Measurements from ENCODE around the gene C10orf95.
A peak's percentile ranks its signal among the peaks of the same experiment; 100 is the strongest.

Gene C10orf95

DNA sequence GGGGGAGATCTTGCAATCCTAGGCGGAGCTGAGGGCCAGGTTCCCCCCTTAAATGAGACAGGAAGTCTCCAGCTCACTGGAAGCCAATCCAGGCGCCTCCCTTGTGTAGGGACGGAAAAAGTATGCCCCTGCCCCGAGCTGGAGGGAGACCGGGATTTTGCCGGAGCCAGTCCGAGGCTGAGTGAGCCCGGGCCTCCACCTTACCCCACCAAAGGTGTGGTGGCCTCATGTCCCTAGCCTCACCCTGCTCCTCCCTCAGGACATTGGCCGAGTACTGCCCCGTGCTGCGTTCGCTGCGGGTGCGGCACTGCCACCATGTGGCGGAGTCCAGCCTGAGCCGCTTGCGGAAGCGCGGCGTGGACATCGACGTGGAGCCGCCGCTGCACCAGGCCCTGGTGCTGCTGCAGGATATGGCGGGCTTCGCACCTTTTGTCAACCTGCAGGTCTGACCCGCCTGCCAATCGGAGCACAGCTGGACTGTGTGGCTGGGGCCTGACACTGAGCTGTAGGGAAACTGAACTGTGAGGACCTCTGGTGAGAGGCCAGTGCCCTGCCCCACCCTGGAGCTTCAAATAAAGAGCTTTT lies 28.7 kb downstream of the C10orf95 start:
- Histone ChIP-seq H3K4me3 (peak overlapping the region; percentile 81), H3K27me3 (ENCODE audit: low read depth) (no peaks in the 10 kb centered on the region), H3K9me3 (no peaks in the 10 kb centered on the region), H3K36me3 (replicated peaks) (peaks cover 20% of the 10 kb centered on the region), H3K4me1 (peaks cover 19% of the 10 kb centered on the region)
- in situ Hi-C loops (cut with MboI; ENCODE audit: low sequenced_read_pairs): no loop called here
- DNase-seq (ENCODE audit: low spot score in 2 of 2): peak; percentile 87 to 92

DNA sequence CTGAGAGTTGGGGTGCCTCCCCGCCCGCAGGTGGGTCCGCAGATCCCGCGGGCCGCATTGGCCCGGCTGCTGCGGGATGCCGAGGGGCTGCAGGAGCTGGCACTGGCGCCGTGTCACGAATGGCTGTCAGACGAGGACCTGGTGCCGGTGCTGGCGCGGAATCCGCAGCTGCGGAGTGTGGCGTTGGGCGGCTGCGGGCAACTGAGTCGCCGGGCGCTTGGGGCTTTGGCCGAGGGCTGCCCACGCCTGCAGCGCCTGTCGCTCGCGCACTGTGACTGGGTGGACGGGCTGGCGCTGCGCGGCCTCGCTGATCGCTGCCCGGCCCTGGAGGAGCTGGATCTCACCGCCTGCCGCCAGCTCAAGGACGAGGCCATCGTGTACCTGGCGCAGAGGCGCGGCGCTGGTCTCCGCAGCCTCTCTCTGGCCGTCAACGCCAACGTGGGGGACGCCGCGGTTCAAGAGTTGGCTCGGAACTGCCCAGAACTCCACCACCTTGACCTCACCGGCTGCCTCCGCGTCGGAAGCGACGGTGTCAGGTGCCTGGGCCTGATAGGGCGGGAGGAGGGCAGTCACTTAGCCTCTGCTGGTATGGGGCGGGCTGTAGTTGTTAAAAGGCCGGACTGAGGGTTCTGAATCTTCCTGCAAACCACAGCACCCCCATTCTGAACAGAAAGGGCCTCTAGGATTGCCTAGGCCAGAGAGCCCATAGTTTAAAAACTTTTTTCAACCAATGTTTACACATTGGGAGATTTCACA lies 29.4 kb downstream of the C10orf95 start:
- Histone ChIP-seq H3K36me3 (replicated peaks) (peaks cover 20% of the 10 kb centered on the region), H3K4me3 (peak overlapping the region; percentile 81), H3K4me1 (peaks cover 19% of the 10 kb centered on the region), H3K9me3 (no peaks in the 10 kb centered on the region), H3K27me3 (ENCODE audit: low read depth) (no peaks in the 10 kb centered on the region)
- DNase-seq (ENCODE audit: low spot score in 2 of 2): peak in 1 of 2 experiments; percentile 50
- in situ Hi-C loops (cut with MboI; ENCODE audit: low sequenced_read_pairs): no loop called here

DNA sequence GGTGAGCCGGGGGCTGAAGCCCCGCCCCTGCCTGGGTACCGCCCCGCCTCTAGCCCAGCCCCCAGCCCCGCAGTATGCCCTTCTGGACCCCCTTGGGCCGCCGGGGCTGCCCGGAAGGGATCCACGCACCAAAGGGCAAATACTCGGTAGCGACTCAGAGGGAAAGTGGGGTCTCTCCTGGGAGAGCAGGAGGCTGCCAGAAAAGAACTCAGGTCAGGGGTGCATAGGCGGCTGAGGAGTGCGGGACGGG lies 29.9 kb downstream of the C10orf95 start:
- Histone ChIP-seq H3K27me3 (ENCODE audit: low read depth) (no peaks in the 10 kb centered on the region), H3K9me3 (no peaks in the 10 kb centered on the region), H3K4me3 (peak overlapping the region; percentile 81), H3K4me1 (peaks cover 19% of the 10 kb centered on the region), H3K36me3 (replicated peaks) (peaks cover 20% of the 10 kb centered on the region)
- in situ Hi-C loops (cut with MboI; ENCODE audit: low sequenced_read_pairs): no loop called here
- no peak for DNase-seq (ENCODE audit: low spot score in 2 of 2)

GRCh38 chr10:102420714-102421506 lies 30.4 kb downstream of the C10orf95 start, which contains the start of gene FBXL15:
Gene FBXL15 (plus strand): TSS chr10:102420836. CDS start chr10:102421130, 294 bp downstream.
- Histone ChIP-seq H3K4me3 (peak within 1 kb of the TSS; percentile 81), H3K27me3 (ENCODE audit: low read depth) (no peaks in the 10 kb centered on the region), H3K9me3 (no peaks in the 10 kb centered on the region), H3K36me3 (replicated peaks) (peaks cover 20% of the 10 kb centered on the region), H3K4me1 (peaks cover 19% of the 10 kb centered on the region)
- DNase-seq (ENCODE audit: low spot score in 2 of 2): peak; percentile 92 to 98
- in situ Hi-C loops (cut with MboI; ENCODE audit: low sequenced_read_pairs): no loop called here

GRCh38 chr10:102420181-102420713 lies 31.1 kb downstream of the C10orf95 start:
- Histone ChIP-seq H3K4me1 (peaks cover 19% of the 10 kb centered on the region), H3K4me3 (peak overlapping the region; percentile 81), H3K36me3 (replicated peaks) (peaks cover 20% of the 10 kb centered on the region), H3K9me3 (no peaks in the 10 kb centered on the region), H3K27me3 (ENCODE audit: low read depth) (no peaks in the 10 kb centered on the region)
- in situ Hi-C loops (cut with MboI; ENCODE audit: low sequenced_read_pairs): no loop called here
- no peak for DNase-seq (ENCODE audit: low spot score in 2 of 2)

DNA sequence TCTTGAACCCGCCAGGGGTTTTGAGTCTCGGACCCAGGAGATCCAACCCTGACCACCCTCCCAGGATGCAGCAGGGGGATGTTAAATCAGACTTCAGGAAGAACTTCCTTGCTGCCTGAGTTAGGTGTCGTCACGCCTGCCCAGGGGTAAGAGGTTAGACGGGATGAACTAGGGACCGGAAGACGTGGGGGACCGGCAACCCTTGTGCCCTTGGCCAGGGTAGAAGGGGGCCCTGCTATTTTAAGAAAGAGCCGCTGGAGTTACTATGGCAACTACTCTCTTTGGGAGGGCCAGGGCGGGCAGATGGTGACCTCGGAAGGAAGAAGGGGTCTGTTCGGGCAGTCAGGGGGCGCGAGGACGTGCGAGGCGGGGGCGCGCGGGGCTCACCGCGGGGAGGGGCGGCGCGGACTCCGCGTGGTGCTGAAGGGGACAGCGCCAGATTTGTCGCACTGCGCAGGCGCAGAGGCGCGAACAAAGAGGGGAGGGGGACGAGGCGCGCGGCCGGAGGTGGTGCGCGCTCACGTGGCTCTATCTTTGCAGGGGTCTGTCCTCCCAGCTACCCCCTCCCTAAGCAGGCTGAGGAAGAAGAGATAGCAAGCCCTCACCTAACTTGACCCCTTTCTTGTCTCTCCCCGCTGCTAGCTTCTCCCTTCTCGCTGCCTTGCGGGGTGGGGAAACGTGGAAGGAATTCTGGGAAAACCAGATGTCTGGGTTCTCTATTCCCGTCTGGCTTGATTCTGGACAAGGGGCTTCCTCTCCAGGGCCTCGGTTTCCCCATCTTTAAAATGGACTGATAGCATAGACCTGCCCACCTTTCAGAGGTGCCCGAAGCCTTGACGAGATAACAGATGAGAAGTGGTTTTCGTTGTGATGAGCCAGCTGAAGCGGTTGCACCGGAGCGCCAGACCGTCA lies 31.8 kb downstream of the C10orf95 start:
- peaks cover 19% of the 10 kb centered on the region for H3K4me1 ChIP-seq
- H3K4me3 ChIP-seq: peak overlapping the region; percentile 81
- no peaks in the 10 kb centered on the region for H3K27me3 ChIP-seq (ENCODE audit: low read depth)
- H3K36me3 ChIP-seq (replicated peaks): peaks cover 15% of the 10 kb centered on the region
- H3K9me3 ChIP-seq: no peaks in the 10 kb centered on the region
- in situ Hi-C loops (cut with MboI; ENCODE audit: low sequenced_read_pairs): no loop called here
- peak in 1 of 2 experiments; percentile 82 for DNase-seq (ENCODE audit: low spot score in 2 of 2)

DNA sequence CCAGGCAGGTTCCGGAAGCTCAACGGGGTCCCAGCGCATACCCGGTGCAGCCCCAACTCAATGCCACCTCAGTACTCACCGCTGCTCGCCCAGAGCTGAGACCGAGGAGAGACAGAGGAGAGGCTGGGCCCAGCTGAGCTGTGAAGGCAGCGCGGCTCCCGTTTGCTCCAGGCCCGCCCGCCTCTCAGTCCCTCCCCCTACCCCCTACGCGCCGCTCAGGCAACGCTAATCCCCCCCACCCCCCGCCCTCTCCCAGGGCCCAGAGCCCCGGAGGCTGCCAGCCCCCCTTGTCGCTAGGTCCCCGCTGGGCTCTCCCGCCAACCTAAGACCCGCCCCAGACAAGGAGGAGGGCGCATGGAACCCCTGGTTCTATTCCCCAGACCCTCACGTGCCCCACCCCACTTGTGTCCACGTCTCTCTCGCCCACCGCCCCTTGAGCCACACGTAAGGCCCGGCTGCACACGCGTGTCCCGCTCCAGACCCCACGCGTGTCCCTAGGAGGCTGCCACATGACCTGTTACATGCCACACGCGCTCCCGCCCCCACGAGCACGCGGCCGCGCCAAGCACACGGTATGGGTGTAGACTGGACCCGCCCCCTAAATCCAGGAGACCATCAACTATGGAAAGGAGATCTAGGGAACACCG lies 32.6 kb downstream of the C10orf95 start, which contains the start of gene PSD:
TSS of gene PSD (minus strand) at position 164 of the 647 bp plus-strand sequence. CDS start 1,747 bp downstream, outside the sequence.
- Histone ChIP-seq H3K9me3 (no peaks in the 10 kb centered on the region), H3K36me3 (replicated peaks) (peaks cover 10% of the 10 kb centered on the region), H3K27me3 (ENCODE audit: low read depth) (no peaks in the 10 kb centered on the region), H3K4me3 (peak within 1 kb of the TSS; percentile 81), H3K4me1 (peaks cover 19% of the 10 kb centered on the region)
- in situ Hi-C loops (cut with MboI; ENCODE audit: low sequenced_read_pairs): no loop called here
- DNase-seq (ENCODE audit: low spot score in 2 of 2): peak in 1 of 2 experiments; percentile 43

DNA sequence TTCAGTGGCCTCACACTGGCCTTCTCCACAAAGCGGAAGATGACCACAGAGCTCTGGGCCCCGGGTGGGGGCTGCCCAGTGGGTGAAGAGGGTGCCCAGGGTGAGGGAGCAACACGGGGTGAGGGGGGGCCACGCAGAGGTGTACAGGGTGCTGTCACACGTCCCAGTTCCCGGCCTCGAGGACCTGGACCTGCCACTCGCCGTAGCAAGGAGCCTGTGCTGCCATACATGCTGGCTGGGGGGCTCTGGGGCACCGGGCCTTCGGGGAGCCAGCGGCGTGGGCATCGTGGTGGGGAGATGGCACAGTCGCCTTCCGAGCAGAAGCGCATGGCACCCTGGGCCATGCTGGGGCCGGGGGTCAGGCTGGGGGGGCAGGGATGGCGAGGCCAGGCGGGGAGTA lies 34.6 kb downstream of the C10orf95 start:
- Histone ChIP-seq H3K27me3 (ENCODE audit: low read depth) (peaks cover 14% of the 10 kb centered on the region), H3K4me1 (peaks cover 10% of the 10 kb centered on the region), H3K9me3 (no peaks in the 10 kb centered on the region), H3K36me3 (replicated peaks) (no peaks in the 10 kb centered on the region), H3K4me3 (no peak overlapping the region)
- in situ Hi-C loops (cut with MboI; ENCODE audit: low sequenced_read_pairs): no loop called here
- no peak for DNase-seq (ENCODE audit: low spot score in 2 of 2)

- H3K4me3 ChIP-seq: no peak overlapping the region
Observed at GRCh38 chr10:102416283-102416682, 35.1 kb downstream of the C10orf95 start.

DNA sequence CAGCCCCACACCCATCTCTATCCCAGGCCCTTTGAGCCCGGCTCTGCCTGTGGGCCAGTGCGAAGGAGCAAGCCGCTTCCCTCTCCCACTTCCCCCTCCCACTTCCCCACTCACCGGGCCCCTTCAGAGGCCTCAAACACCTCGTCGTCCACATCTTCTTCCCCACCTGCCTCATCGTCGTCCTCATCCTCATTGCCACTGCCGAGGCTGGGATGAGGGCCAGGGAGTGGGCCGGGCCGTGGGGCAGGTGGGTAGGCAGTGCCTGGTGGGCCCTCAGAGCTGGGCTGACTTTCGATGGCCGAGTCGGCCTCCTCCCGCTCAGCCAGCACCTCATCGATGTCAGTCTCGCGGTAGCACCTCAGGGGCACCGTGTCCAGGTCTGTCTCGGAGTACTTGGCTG lies 36.6 kb downstream of the C10orf95 start:
- in situ Hi-C loops (cut with MboI; ENCODE audit: low sequenced_read_pairs): no loop called here
- Histone ChIP-seq H3K27me3 (ENCODE audit: low read depth) (peaks cover 31% of the 10 kb centered on the region), H3K4me1 (peaks cover 7% of the 10 kb centered on the region)

More at GRCh38 chr10:102416283-102416682, 35.1 kb downstream of the C10orf95 start:
- Histone ChIP-seq H3K4me1 (peaks cover 10% of the 10 kb centered on the region), H3K27me3 (ENCODE audit: low read depth) (peaks cover 18% of the 10 kb centered on the region), H3K9me3 (no peaks in the 10 kb centered on the region), H3K36me3 (replicated peaks) (no peaks in the 10 kb centered on the region)
- in situ Hi-C loops (cut with MboI; ENCODE audit: low sequenced_read_pairs): no loop called here
- DNase-seq (ENCODE audit: low spot score in 2 of 2): no peak

GRCh38 chr10:102413806-102414561 lies 37.4 kb downstream of the C10orf95 start:
- Histone ChIP-seq H3K4me1 (peaks cover 1% of the 10 kb centered on the region), H3K4me3 (no peak overlapping the region), H3K27me3 (ENCODE audit: low read depth) (peaks cover 36% of the 10 kb centered on the region), H3K9me3 (no peaks in the 10 kb centered on the region), H3K36me3 (replicated peaks) (no peaks in the 10 kb centered on the region)
- DNase-seq (ENCODE audit: low spot score in 2 of 2): no peak
- in situ Hi-C loops (cut with MboI; ENCODE audit: low sequenced_read_pairs): no loop called here

More for the DNA sequence above, 36.6 kb downstream of the C10orf95 start:
- Histone ChIP-seq H3K9me3 (no peaks in the 10 kb centered on the region), H3K4me3 (no peak overlapping the region), H3K36me3 (replicated peaks) (no peaks in the 10 kb centered on the region)
- no peak for DNase-seq (ENCODE audit: low spot score in 2 of 2)

DNA sequence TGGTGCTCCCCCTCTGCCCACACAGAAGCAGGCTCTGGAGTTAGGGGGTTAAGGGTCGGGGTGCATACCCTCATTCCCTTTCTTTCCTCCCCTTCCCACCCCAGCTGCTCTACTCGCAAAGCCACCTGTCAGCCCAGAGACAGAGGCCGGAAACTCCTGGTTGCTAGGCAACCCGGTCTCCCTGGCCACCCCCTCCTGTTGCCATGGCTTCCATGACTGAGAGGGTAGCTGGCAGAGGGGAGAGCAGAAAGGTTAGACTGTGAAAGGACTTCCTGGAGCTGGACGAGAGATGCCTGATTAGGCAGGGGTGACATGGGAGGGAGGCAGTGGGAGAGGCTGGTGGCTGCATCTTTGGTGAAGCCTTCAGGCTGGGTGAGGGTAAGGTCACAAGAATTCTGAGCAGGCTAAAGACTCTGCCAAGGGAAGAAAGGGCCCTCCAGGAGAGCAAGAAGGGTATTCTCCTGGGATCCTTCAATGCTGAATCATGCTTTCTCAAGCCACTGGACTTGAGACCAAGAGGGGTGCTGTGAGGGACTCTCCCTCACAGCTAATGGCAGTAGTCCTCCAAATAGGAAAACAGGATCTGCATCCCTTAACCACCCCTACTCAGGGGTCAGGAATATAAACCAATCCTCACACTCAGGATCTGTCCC lies 38.2 kb downstream of the C10orf95 start:
- Histone ChIP-seq H3K4me1 (no peaks in the 10 kb centered on the region), H3K9me3 (no peaks in the 10 kb centered on the region), H3K27me3 (ENCODE audit: low read depth) (peaks cover 41% of the 10 kb centered on the region), H3K36me3 (replicated peaks) (no peaks in the 10 kb centered on the region), H3K4me3 (no peak overlapping the region)
- no peak for DNase-seq (ENCODE audit: low spot score in 2 of 2)
- in situ Hi-C loops (cut with MboI; ENCODE audit: low sequenced_read_pairs): no loop called here

Measured in HAP-1 (cell line).